Measurements from ENCODE around the gene HPN.
"Not testable (repeated sequence)": the region's sequence is repeated elsewhere in the genome, so short reads cannot be mapped to it uniquely, and the experiment has no call there.

The HPN gene

GRCh38 chr19:35084509-35084762 is 42.9 kb downstream of the HPN start:
- DNase-seq (ENCODE audit: low spot score) = no peak

DNA sequence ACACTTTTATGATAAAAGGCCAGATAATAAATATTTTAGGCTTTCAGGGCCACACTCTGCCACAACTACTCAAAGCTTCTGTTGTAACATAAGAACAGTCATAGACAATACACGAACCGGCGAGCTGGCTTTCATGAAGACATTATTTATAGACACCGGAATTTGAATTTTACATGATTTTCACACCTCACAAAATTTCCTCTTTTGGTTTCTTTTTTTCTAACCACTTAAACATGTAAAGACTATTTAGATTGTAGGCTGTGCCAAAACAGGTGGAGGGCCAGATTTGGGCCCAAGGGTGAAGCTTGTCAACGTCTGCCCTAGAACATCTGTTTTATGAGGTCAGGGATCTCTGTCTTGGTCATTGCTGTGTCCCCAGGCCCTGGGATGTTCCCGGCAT is 44.4 kb downstream of the HPN start:
- DNase-seq (ENCODE audit: low spot score) = no peak

- DNase-seq (ENCODE audit: low spot score) = no peak
Observed at GRCh38 chr19:35086455-35086854, 44.9 kb downstream of the HPN start.

- no peak for DNase-seq (ENCODE audit: low spot score)
Observed at GRCh38 chr19:35087393-35087792, 45.9 kb downstream of the HPN start.

- peak; percentile 93 for DNase-seq (ENCODE audit: low spot score)
Observed at GRCh38 chr19:35088131-35088913, 46.8 kb downstream of the HPN start.

GRCh38 chr19:35089554-35089953 is 48.0 kb downstream of the HPN start:
- no peak for DNase-seq (ENCODE audit: low spot score)

- no peak for DNase-seq (ENCODE audit: low spot score)
Observed at GRCh38 chr19:35090160-35090505, 48.6 kb downstream of the HPN start.

- peak; percentile 84 for DNase-seq (ENCODE audit: low spot score)
Observed at GRCh38 chr19:35090506-35091214, 49.1 kb downstream of the HPN start.

DNA sequence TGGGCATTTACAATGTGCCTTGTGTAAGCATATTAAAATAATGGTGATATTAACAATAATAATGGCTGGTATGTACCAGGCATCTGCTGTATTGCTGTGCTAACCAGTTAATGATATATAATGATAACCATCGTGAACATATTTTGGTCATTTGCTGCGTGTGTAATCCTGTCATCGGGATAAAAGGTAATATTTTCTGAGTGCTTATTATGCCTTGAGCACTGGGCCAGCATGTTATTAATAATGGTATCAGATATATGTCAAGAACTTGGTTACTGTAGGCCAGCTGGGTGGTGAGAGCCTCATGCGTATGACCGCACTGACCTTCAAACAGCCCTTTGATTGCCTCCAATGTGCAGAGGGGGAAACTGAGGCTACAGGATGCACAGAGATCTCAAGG is 51.9 kb downstream of the HPN start:
- no peak for DNase-seq (ENCODE audit: low spot score)

DNA sequence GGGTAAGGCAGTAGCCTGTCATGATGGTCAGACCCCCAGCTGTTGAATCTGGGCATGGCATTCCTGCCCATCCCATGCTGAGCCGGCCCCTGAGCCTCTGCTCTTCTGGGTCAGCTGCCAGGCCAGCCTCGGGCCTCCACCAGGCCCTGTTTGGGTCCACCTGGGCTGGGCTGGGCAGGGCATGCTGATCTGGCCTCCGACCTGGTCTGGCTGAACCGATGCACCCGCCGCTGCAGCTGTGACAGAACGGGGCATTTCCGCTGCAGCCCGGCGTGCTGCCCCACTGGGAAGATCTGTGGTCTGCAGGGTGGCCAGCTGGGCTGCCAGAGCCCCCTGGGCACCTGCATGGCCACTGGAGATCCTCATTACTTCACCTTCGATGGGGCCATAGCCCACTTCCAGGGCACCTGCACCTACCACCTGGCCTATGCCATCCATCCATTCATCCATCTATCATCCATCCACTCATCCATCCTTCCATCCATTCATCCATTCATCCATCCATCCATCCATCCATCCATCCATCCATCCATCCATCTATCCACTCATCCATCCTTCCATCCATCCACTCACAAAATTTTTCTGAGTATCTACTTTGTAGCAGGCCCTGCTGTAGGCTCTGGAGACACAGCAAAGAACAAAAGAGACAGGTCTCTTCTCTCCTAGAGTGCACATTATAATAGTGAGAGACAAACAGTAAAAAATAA is 52.6 kb downstream of the HPN start:
- no peak for DNase-seq (ENCODE audit: low spot score)

DNA sequence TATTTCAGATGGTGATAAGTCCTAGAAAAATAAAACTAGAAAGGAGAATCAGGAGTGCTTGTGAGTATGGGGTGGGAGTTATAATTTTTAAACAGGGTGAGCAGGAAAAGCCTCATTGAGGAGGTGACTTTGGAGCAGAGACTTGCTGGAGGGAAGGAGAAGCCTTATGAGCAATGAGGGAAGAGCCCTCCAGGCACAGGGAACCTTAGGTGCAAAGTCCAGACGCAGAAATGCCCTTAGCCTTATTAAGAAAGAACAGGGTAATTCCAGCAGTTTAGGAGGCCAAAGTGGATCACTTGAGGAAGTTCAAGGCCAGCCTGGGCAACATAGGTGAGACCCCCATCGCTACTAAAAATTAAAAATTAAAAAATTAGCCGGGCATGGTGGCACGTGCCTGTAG is 53.1 kb downstream of the HPN start:
- no peak for DNase-seq (ENCODE audit: low spot score)

DNA sequence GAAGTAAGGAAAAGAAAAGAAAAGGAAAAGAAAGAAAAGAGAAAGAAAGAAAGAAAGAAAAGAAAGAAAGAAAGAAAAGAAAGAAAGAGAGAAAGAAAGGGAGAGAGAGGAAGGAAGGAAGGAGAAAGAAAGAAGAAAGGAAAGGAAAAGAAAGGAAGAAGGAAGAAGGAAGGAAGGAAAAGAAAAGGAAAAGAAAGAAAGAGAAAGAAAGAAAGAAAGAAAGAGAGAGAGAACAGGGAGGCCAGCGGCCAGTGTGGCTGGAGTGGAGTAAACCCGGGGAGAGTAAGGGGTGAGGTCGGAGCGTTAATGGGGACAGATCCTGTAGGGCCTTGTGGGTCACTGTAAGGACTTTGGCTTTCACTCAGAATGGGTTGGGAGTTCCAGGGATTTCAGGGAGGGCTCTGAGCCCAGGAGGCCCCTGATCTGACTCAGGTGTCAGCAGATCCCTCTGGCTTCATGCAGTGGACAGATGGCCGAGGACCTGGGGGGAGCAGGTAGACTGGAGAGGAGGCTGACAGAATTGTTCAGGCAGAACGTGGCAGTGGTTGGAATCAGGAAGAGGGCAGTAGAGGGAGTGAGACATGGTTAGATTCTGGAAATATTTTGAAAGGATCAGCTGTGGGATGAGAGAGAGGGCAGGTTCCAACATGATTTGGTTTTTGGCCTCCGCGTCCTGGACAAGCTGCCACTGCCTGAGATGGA is 54.3 kb downstream of the HPN start:
- DNase-seq (ENCODE audit: low spot score) = no peak

DNA sequence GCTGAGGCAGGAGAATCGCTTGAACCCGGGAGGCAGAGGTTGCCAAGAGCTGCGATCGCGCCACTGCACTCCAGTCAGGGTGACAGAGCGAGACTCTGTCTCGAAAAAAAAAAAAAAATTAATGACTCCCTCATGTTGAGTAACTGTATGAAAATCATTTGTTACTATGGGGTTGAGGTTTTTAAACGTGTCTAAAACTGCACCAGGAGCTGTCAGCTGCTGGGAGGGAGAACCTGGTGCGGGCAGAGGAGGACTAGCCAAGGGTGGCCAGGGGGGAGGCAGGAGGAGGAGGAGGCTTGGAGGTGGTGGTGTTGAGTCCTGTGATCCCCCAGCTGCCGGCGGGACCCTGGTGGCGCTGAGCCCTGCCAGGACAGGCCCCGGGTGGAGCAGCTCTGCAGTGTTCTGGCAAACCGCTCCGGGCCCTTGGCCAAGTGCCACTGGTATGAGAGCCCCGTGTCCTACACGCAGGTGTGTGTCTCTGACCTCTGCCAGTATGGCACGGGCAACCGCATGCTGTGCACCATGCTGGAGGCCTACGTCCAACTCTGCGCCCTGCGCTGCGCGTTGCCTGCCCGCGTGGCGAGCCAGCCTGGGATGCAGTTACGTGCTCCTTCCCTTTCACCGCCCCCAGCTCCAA is 57.0 kb downstream of the HPN start:
- DNase-seq (ENCODE audit: low spot score) = peak; percentile 28

- DNase-seq (ENCODE audit: low spot score) = no peak
Observed at GRCh38 chr19:35099155-35099896, 57.8 kb downstream of the HPN start.

DNA sequence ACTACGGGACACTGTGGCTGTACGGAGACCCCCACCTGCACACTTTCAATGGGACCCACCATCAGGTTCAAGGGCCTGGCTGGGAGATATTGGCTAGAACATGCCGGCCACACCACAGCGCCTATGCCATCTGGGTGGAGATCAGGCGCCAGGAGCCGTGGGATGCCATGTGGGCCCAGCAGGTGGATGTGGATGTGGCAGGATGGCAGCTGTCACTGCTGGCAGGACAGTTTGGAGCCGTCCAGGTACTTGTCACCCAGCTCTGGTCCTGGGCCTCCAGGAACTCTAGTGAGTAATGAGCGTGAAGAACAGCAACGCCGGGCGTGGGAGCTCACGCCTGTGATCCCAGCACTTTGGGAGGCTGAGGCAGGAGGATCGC is 58.4 kb downstream of the HPN start:
- no peak for DNase-seq (ENCODE audit: low spot score)

DNA sequence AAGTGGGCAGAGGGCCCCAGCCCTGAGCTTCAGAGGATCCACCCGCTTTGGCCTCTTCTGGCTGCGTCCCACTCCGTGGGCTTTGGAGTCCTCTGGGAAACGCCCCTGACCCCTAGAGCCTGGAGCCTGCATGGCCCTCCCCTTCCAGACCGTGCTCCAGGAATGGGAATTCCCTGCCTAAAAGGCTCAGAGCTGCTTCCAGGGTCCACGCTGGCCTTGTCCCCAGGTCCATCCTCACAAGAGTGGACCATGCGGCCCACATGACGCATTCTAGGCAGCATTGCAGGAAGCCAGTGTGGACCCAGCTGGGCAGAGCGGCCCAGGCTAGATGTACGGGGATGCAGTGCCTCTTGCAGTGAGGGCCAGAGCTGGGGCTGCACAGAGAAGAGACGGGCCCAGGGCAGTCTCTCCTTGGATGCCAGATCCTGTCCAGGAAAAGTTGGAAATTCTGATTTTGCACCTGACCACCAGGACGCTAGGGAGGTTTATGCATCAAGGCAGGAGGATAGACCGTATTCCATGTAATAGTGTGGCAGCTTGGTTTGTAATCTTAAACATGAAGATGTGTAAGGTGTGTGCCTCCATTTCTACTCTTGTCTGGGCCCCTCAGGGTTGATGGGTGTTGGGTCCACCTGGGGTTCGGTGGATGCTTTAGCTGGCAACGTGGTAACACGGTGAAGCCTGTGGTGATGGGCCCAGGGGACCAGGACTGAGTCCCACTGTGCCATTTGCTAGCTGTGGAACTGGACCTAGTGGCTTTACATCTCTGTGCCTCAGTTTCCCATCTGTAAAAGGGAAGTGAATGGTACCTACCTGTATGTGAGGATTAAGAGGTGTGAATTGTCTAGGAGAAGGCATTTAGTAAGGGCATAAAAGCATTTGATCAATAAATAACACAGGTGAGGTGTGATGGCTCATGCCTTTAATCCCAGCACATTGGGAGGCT is 59.3 kb downstream of the HPN start:
- no peak for DNase-seq (ENCODE audit: low spot score)

- DNase-seq (ENCODE audit: low spot score) = not testable (repeated sequence)
Observed at GRCh38 chr19:35101949-35102348, 60.4 kb downstream of the HPN start.

GRCh38 chr19:35103614-35104013 is 62.1 kb downstream of the HPN start:
- DNase-seq (ENCODE audit: low spot score) = not testable (repeated sequence)

DNA sequence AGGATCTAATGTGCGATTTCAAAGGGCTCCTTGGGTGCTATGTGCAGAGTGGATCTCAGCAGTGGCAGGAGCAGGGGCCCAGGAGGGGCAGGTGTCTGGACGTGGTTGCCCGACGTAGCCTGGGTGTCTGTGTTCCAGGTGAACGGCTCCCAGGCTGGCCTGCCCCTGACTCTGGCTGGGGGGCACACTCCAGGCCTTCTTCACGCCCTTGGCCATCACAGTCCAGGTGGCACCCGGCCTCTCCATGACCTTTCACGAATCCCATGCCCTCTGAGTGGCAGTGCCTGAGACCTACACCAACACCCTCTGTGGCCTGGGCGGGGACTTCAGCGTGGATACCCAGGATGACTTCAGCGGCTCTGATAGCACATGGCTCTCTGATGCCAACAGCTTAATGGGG is 62.8 kb downstream of the HPN start:
- no peak for DNase-seq (ENCODE audit: low spot score)

DNA sequence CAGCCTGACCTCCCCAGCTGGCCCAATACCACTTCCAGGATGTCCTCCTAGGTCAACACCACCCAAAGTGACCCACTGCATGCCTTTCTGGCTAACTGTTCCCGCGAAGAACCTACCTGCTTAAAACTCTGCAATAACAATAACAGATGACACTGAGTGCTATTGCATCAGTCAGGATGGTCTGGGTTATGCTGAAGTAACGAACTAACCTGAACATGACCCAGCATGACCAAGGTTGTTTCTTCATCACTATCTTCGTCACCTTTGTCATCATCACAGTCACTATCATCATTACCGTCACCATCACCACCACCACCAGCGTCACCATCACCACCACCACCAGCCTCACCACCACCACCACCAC is 63.5 kb downstream of the HPN start:
- DNase-seq (ENCODE audit: low spot score) = no peak
